H9 (cell line): Measurements from ENCODE around the gene AMD1. TPM values are rescaled to one million over a fixed set of nuclear protein-coding genes. Genes with fewer than 3 reads are reported as not detected.
A peak's percentile ranks its signal among the peaks of the same experiment; 100 is the strongest.

Source experiments
- DNase-seq: peaks from one replicate; pipeline ENCODE4 v3.0.0-alpha.2; 2017
- H2AFZ ChIP-seq: one replicate; pipeline ENCODE4 v1.6.1; 2013; ENCODE audit warnings: mild to moderate bottlenecking, low read length, control low read depth, moderate library complexity
- H2AK5ac ChIP-seq: 2 replicates; pipeline ENCODE4 v1.6.1; 2013; ENCODE audit warnings: low read length, control low read depth, mixed read lengths; ENCODE audit not compliant: insufficient read length
- H2BK120ac ChIP-seq: one replicate; pipeline ENCODE4 v1.6.1; 2013; ENCODE audit warnings: low read depth, mild to moderate bottlenecking, low read length, control low read depth, inconsistent platforms; ENCODE audit not compliant: poor library complexity, severe bottlenecking
- H2BK12ac ChIP-seq: 2 replicates; pipeline ENCODE4 v1.6.1; 2013; ENCODE audit warnings: low read length, control low read depth, mixed read lengths, low read depth; ENCODE audit not compliant: insufficient read length
- H2BK15ac ChIP-seq: 2 replicates; pipeline ENCODE4 v1.6.1; 2013; ENCODE audit warnings: low read depth, low read length, control low read depth
- H2BK20ac ChIP-seq: one replicate; pipeline ENCODE4 v1.6.1; 2013; ENCODE audit warnings: low read depth, mild to moderate bottlenecking, low read length, control low read depth, inconsistent platforms; ENCODE audit not compliant: poor library complexity, severe bottlenecking
- H2BK5ac ChIP-seq: 2 replicates; pipeline ENCODE4 v1.6.1; 2013; ENCODE audit warnings: low read length, control low read depth, mixed read lengths; ENCODE audit not compliant: insufficient read length
- H3K14ac ChIP-seq: 2 replicates; pipeline ENCODE4 v1.6.1; 2013; ENCODE audit warnings: low read length, control low read depth; ENCODE audit not compliant: insufficient read depth
- H3K18ac ChIP-seq: 2 replicates; pipeline ENCODE4 v1.6.1; 2013; ENCODE audit warnings: low read depth, mild to moderate bottlenecking, mixed read lengths, low read length, control low read depth; ENCODE audit not compliant: insufficient read length
- H3K23ac ChIP-seq: 2 replicates; pipeline ENCODE4 v1.6.1; 2013; ENCODE audit warnings: low read length, control low read depth, mixed read lengths, low read depth; ENCODE audit not compliant: insufficient read length
- H3K23me2 ChIP-seq: 2 replicates; pipeline ENCODE4 v1.6.1; 2013; ENCODE audit warnings: low read depth, mild to moderate bottlenecking, mixed read lengths, low read length, control low read depth; ENCODE audit not compliant: insufficient read length, poor library complexity, severe bottlenecking
- H3K27ac ChIP-seq: 2 replicates; pipeline ENCODE4 v1.5.1; 2013; ENCODE audit warnings: low read length, control low read depth, mixed read lengths, low read depth; ENCODE audit not compliant: insufficient read length
- H3K27me3 ChIP-seq: 2 replicates; pipeline ENCODE4 v1.6.1; 2013; ENCODE audit warnings: low read length, control low read depth, inconsistent platforms; ENCODE audit not compliant: insufficient read depth
- H3K4ac ChIP-seq: 2 replicates; pipeline ENCODE4 v1.6.1; 2013; ENCODE audit warnings: low read depth, mild to moderate bottlenecking, control low read depth, inconsistent platforms, low read length, moderate library complexity
- H3K4me1 ChIP-seq: 2 replicates; pipeline ENCODE4 v1.6.1; 2013; ENCODE audit warnings: low read length, control low read depth, inconsistent platforms; ENCODE audit not compliant: insufficient read depth
- H3K4me2 ChIP-seq: 2 replicates; pipeline ENCODE4 v1.6.1; 2013; ENCODE audit warnings: low read length, control low read depth, mixed read lengths; ENCODE audit not compliant: insufficient read length, insufficient read depth
- H3K56ac ChIP-seq: 2 replicates; pipeline ENCODE4 v1.6.1; 2013; ENCODE audit warnings: low read depth, mild to moderate bottlenecking, mixed read lengths, low read length, control low read depth; ENCODE audit not compliant: insufficient read length
- H3K79me1 ChIP-seq: 2 replicates; pipeline ENCODE4 v1.6.1; 2013; ENCODE audit warnings: low read depth, mild to moderate bottlenecking, moderate library complexity, low read length, control low read depth, inconsistent platforms; ENCODE audit not compliant: insufficient read depth, poor library complexity, severe bottlenecking
- H3K79me2 ChIP-seq: 2 replicates; pipeline ENCODE4 v1.6.1; 2013; ENCODE audit warnings: low read length, control low read depth, inconsistent platforms; ENCODE audit not compliant: insufficient read depth
- H3K9ac ChIP-seq: 2 replicates; pipeline ENCODE4 v1.6.1; 2013; ENCODE audit warnings: low read length, control low read depth, mixed read lengths; ENCODE audit not compliant: insufficient read length; ENCODE audit errors: extremely low read depth
- H3K9me3 ChIP-seq: one replicate; pipeline ENCODE4 v1.6.1; 2013; ENCODE audit warnings: low read depth, low read length, inconsistent platforms; ENCODE audit not compliant: control insufficient read depth
- H3T11ph ChIP-seq: one replicate; pipeline ENCODE4 v1.6.1; 2013; ENCODE audit warnings: mild to moderate bottlenecking, low read length, control low read depth, inconsistent platforms
- H4K20me1 ChIP-seq: one replicate; pipeline ENCODE4 v1.6.1; 2013; ENCODE audit not compliant: control insufficient read depth, insufficient read length, insufficient read depth
- H4K5ac ChIP-seq: 2 replicates; pipeline ENCODE4 v1.6.1; 2013; ENCODE audit warnings: low read depth, mild to moderate bottlenecking, mixed read lengths, low read length, control low read depth; ENCODE audit not compliant: insufficient read length
- H4K8ac ChIP-seq: replicated peaks from 2 replicates; pipeline ENCODE4 v1.6.1; 2013; ENCODE audit warnings: low read length, control low read depth, mixed read lengths, low read depth; ENCODE audit not compliant: insufficient read length
- H4K91ac ChIP-seq: 2 replicates; pipeline ENCODE4 v1.6.1; 2013; ENCODE audit warnings: low read depth, mild to moderate bottlenecking, moderate library complexity, mixed read lengths, low read length, control low read depth; ENCODE audit not compliant: insufficient read length
- H3K27ac Mint-ChIP-seq, 3 experiments: 2 replicates in 2 of 3; 3 replicates in 1 of 3; pipeline ENCODE4 v1.8.0; 2020 to 2021; ENCODE audit warnings: mixed read lengths in 3 of 3, mild to moderate bottlenecking in 1 of 3, moderate library complexity in 1 of 3
- H3K27me3 Mint-ChIP-seq: 2 replicates; pipeline ENCODE4 v1.8.0; 2021; ENCODE audit warnings: low read depth, mild to moderate bottlenecking, moderate library complexity, mixed read lengths
- H3K36me3 Mint-ChIP-seq, 3 experiments: 2 replicates in 2 of 3; 3 replicates in 1 of 3; pipeline ENCODE4 v1.8.0; 2020 to 2021; ENCODE audit warnings: low read depth in 3 of 3, mixed read lengths in 3 of 3; ENCODE audit not compliant: insufficient read depth in 1 of 3
- H3K4me1 Mint-ChIP-seq, 2 experiments: 2 replicates each; pipeline ENCODE4 v1.8.0; 2020; ENCODE audit warnings: mixed read lengths in 2 of 2
- H3K4me3 Mint-ChIP-seq, 2 experiments: 2 replicates in 1 of 2; 3 replicates in 1 of 2; pipeline ENCODE4 v1.8.0; 2020 to 2021; ENCODE audit warnings: mild to moderate bottlenecking in 2 of 2, mixed read lengths in 2 of 2, moderate library complexity in 1 of 2
- H3K9me3 Mint-ChIP-seq, 2 experiments: 2 replicates in 1 of 2; 3 replicates in 1 of 2; pipeline ENCODE4 v1.8.0; 2020; ENCODE audit warnings: mild to moderate bottlenecking in 2 of 2, mixed read lengths in 2 of 2, moderate library complexity in 1 of 2
- WGBS: extraction: QIAGEN DNeasy Blood & Tissue Kit; methylation state at CpG from one replicate; pipeline ENCODE4 v1.1.7; 2013; ENCODE audit warnings: missing lambda C conversion rate, low lambda C conversion rate, mixed read lengths; ENCODE audit not compliant: insufficient read length; ENCODE audit errors: extremely low coverage; 5-methylcytosine and 5-hydroxymethylcytosine counted together
- long read RNA-seq: library from polyadenylated mRNA; unstranded; transcript quantifications from one replicate; pipeline ENCODE4 v2.0.0, GENCODE V29; 2020
- total RNA-seq: library from RNA; stranded (reverse); gene quantifications from 2 replicates; pipeline ENCODE4 v1.2.1, GENCODE V29; 2021
- TF ChIP-seq, protein P1 (sequence below): fragments of 200-600 bp; sonication (generic); conservative IDR thresholded peaks from 3 replicates; pipeline ENCODE4 v1.8.0; 2021; ENCODE audit warnings: antibody characterized with exemption, mild to moderate bottlenecking

Gene AMD1
- total RNA-seq, result 162 and 166 TPM in 2 replicates
- long read RNA-seq, transcript AMD1-204 (9 exons, 3,438 nt), result major isoform, 1,854 of 1,994 reads
- long read RNA-seq, transcript AMD1-203 (5 exons, 3,059 nt), result minor isoform, 14 of 1,994 reads
- long read RNA-seq, transcript AMD1-202 (8 exons, 1,605 nt), result minor isoform, 29 of 1,994 reads
- long read RNA-seq, transcript AMD1-205 (6 exons, 3,121 nt), result minor isoform, 10 of 1,994 reads
- long read RNA-seq, partial matches to known transcripts, result 7 of 1,994 reads
- long read RNA-seq, other reads (novel, unspliced or antisense), result 80 of 1,994 reads

DNA sequence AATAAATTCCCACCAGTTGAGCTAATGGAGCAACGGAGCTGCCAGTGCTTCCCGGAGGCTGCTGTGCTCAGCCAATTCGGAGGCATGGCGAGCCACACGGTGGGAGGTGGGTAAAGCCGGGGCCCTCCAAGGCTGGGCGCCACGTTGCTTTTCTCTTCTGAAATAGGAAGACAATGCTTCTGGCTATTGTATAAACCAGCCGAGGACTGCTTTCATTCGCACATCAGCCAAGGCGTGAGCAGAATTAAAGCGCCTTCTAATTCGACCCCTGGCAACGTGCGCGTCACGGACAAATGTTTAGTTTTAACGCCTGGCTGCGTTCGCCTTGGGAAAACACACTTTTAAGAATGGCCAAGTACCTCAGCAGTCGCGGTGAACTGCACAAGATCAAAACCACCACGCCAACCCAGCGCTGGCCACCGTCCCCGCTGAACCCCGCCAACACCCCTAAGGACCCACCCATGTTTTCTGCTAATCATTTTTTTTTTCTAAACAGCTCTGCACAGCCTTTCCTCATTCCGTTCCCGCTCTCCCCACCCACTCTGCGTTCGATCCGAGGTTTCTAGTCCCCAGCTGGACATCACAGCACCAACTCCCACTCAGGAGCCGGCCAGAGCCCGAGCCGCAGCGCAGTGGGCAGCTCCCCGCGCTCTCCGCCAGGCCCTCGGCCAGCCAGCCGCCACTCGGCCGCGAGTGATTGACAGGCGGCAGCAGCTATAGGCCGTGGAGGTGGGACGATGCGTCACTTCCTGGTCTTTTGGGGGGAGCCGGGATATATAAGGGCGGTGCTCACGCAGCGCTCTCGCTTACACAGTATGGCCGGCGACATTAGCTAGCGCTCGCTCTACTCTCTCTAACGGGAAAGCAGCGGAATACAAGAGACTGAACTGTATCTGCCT lies at the start of gene AMD1:
AMD1 (plus strand) TSS at position 805 of the 899 bp plus-strand sequence. CDS start 321 bp downstream, outside the sequence.
- Histone ChIP-seq H2AFZ (no peak within 1 kb of the TSS), H2BK120ac (peak within 1 kb of the TSS; percentile 25), H3K79me2 (peaks cover 46% of the 10 kb centered on the region), H2BK20ac (no peak within 1 kb of the TSS), H3K27me3 (no peaks in the 10 kb centered on the region), H2BK12ac (peak within 1 kb of the TSS; percentile 40), H3K23ac (no peak within 1 kb of the TSS), H4K5ac (peak within 1 kb of the TSS; percentile 69), H3K27ac (peak within 1 kb of the TSS; percentile 74), H2BK5ac (peak within 1 kb of the TSS; percentile 9), H3K9me3 (no peaks in the 10 kb centered on the region), H4K8ac (no peak within 1 kb of the TSS), H3K4me1 (no peaks in the 10 kb centered on the region), H3K4ac (no peak within 1 kb of the TSS; the same call in 1 of the 2 replicates), H3K4me2 (peak within 1 kb of the TSS; percentile 92), H3K18ac (peak within 1 kb of the TSS; percentile 85), H3K79me1 (no peaks in the 10 kb centered on the region), H3K9ac (peak within 1 kb of the TSS; percentile 98), H2BK15ac (no peak within 1 kb of the TSS), H4K91ac (no peak within 1 kb of the TSS), H4K20me1 (no peaks in the 10 kb centered on the region), H3T11ph (no peak within 1 kb of the TSS), H3K14ac (peak within 1 kb of the TSS; percentile 94), H3K56ac (peak within 1 kb of the TSS; percentile 19), H3K23me2 (peaks cover 4% of the 10 kb centered on the region), H2AK5ac (no peak within 1 kb of the TSS)
- Mint-ChIP-seq H3K4me1 (peaks cover 27 to 31% of the 10 kb centered on the region in 2 experiments), H3K27me3 (peaks cover 3% of the 10 kb centered on the region; the same call in 1 of the 2 replicates), H3K36me3 (peaks cover 0 to 11% (median 6%) of the 10 kb centered on the region in 3 experiments; a peak in 4 of 7 replicates), H3K27ac (peak within 1 kb of the TSS; percentile 98 to 99 (median 99)), H3K4me3 (peak within 1 kb of the TSS; percentile 97 to 98), H3K9me3 (peaks cover 2 to 8% of the 10 kb centered on the region in 2 experiments; a peak in 4 of 5 replicates)
- TF ChIP-seq, protein P1, sequence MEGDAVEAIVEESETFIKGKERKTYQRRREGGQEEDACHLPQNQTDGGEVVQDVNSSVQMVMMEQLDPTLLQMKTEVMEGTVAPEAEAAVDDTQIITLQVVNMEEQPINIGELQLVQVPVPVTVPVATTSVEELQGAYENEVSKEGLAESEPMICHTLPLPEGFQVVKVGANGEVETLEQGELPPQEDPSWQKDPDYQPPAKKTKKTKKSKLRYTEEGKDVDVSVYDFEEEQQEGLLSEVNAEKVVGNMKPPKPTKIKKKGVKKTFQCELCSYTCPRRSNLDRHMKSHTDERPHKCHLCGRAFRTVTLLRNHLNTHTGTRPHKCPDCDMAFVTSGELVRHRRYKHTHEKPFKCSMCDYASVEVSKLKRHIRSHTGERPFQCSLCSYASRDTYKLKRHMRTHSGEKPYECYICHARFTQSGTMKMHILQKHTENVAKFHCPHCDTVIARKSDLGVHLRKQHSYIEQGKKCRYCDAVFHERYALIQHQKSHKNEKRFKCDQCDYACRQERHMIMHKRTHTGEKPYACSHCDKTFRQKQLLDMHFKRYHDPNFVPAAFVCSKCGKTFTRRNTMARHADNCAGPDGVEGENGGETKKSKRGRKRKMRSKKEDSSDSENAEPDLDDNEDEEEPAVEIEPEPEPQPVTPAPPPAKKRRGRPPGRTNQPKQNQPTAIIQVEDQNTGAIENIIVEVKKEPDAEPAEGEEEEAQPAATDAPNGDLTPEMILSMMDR, result no peak
- peak; percentile 96 for DNase-seq
- WGBS, result no CpG with 5 or more reads among the region's 59 CpGs
